Gastroesophageal sphincter (tissue), 4 donors: Measurements from ENCODE around the gene PLEKHG3. TPM values are rescaled to one million over a fixed set of nuclear protein-coding genes. Genes with fewer than 3 reads are reported as not detected.

Source experiments
- ATAC-seq: fragments of 150-250 bp; one replicate; pipeline ENCODE4 v1.9.1; 2016; ENCODE audit warnings: mild to moderate bottlenecking, moderate library complexity
- H3K27ac ChIP-seq, 4 donors: fragments of 200-600 bp; sonication (generic) in 3 of 4; 1 replicate in 3 of 4; 2 replicates in 1 of 4; pipeline ENCODE4 v1.5.1; 2016 to 2019
- H3K27me3 ChIP-seq: fragments of 200-600 bp; sonication (generic); one replicate; pipeline ENCODE4 v1.5.1; 2019
- H3K36me3 ChIP-seq, 2 donors: fragments of 200-600 bp; sonication (generic); one replicate each; pipeline ENCODE4 v1.5.1; 2019; ENCODE audit warnings: control low read depth in 1 of 2
- H3K4me1 ChIP-seq, 3 donors: fragments of 200-600 bp; sonication (generic); 1 replicate in 2 of 3; 2 replicates in 1 of 3; pipeline ENCODE4 v1.5.1; 2016 to 2019; ENCODE audit warnings: control low read depth in 2 of 3
- H3K4me3 ChIP-seq, 2 donors: fragments of 200-600 bp; sonication (generic); one replicate each; pipeline ENCODE4 v1.5.1; 2019; ENCODE audit warnings: mild to moderate bottlenecking in 1 of 2, moderate library complexity in 1 of 2
- H3K9me3 ChIP-seq, 3 donors: fragments of 200-600 bp; sonication (generic); one replicate each; pipeline ENCODE4 v1.5.1; 2017 to 2019; ENCODE audit warnings: control low read depth in 2 of 3
- CTCF ChIP-seq, 4 experiments: fragments of 200-600 bp in 2 of 4; fragments of 450-650 bp in 2 of 4; sonication (generic) in 1 of 4; IDR thresholded peaks; one replicate each; pipeline ENCODE4 v1.5.1; 2017 to 2019; ENCODE audit warnings: antibody characterized with exemption in 4 of 4, mild to moderate bottlenecking in 2 of 4, moderate library complexity in 2 of 4
- EP300 ChIP-seq: sonication (generic); formaldehyde crosslinking; IDR thresholded peaks from one replicate; pipeline ENCODE4 v1.6.1; 2017; ENCODE audit warnings: antibody characterized with exemption, mild to moderate bottlenecking
- POLR2A ChIP-seq, 2 donors: fragments of 450-650 bp; IDR thresholded peaks; one replicate each; pipeline ENCODE4 v1.6.1; 2017; ENCODE audit warnings: antibody characterized with exemption in 2 of 2, mild to moderate bottlenecking in 2 of 2, moderate library complexity in 1 of 2
- POLR2AphosphoS5 ChIP-seq: sonication (generic); formaldehyde crosslinking; IDR thresholded peaks from one replicate; pipeline ENCODE4 v1.6.1; 2017; ENCODE audit warnings: antibody characterized with exemption
- WGBS, 2 donors: methylation state at CpG; one replicate each; pipeline ENCODE4 v1.1.5; 2018; ENCODE audit warnings: low coverage in 1 of 2; 5-methylcytosine and 5-hydroxymethylcytosine counted together
- total RNA-seq, 4 donors: library from RNA; depleted of rRNA; stranded (reverse); fragments of >200 nt; gene quantifications; one replicate each; pipeline ENCODE4 v1.1.0, GENCODE V29; 2016

Gene PLEKHG3
- total RNA-seq, 4 donors from 2014 or later, result 44.2 to 79.4 (median 57.7) TPM

- TF ChIP-seq POLR2A (IDR thresholded peaks at IDR 0.05) (no peak), CTCF (IDR thresholded peaks at IDR 0.05) (no peak), POLR2AphosphoS5 (no peak), EP300 (no peak)
- WGBS, 2 donors, result 19 to 57% methylated on average over 1 to 2 of the region's 5 CpGs
- H3K4me1 ChIP-seq, result peaks cover 0 to 70% (median 30%) of the 10 kb centered on the region in 3 donors
- no peak for ATAC-seq
- H3K27ac ChIP-seq, result peak overlapping the region; percentile 32 to 94 (median 82)
- no peaks in the 10 kb centered on the region for H3K27me3 ChIP-seq
- peak overlapping the region in 1 of 2 donors; percentile 15 for H3K4me3 ChIP-seq
- H3K36me3 ChIP-seq, result no peaks in the 10 kb centered on the region
- H3K9me3 ChIP-seq, result peaks cover 0 to 12% (median 0%) of the 10 kb centered on the region in 3 donors
These were observed 4.9 kb downstream of the PLEKHG3 start for GRCh38 chr14:64709126-64709525.

DNA sequence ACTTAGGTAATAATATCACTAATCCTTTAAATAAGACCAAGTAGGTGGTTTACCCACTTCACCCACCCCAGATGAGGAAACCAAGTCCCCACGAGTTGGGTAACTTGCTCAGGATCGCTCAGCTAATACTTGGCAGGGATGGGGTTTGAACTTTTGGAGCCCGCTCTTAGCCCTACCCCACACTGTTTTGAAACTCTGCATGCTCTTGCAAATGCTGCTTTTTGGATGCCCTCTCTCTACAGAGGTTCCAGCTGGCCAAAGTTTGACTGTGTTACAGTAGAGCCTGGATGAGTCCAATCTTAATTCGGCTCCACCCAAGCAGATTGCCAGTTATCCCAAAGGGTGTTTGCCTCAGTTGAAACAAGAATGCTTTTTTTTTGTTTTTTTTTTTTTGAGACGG is 6.8 kb downstream of the PLEKHG3 start:
- Histone ChIP-seq H3K4me3 (no peak overlapping the region), H3K27ac (peak overlapping the region in 2 of 4 donors; percentile 44 to 92)

DNA sequence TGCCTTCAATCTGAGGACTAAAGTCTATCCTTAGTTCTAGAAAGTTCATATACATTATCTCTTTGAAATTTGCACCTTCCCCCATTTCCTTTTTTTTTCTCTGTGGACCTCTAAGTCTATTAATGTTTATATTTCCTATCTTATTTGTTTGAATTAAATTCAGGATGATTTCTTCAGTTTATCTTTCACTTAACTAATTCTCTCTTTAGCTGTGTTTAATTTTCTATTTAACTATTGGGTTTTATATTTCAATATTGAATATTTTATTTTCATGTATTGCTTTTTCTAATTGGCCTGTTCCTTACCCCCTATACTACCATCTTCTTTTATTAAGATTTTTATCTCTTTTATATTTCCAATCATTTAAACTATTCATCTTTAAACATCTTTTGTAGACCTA is 9.5 kb downstream of the PLEKHG3 start:
- Histone ChIP-seq H3K9me3 (peaks cover 0 to 14% (median 0%) of the 10 kb centered on the region in 3 donors), H3K36me3 (no peaks in the 10 kb centered on the region), H3K4me3 (no peak overlapping the region), H3K4me1 (peaks cover 10 to 77% (median 28%) of the 10 kb centered on the region in 3 donors), H3K27me3 (no peaks in the 10 kb centered on the region), H3K27ac (no peak overlapping the region)
- TF ChIP-seq EP300 (no peak), POLR2A (IDR thresholded peaks at IDR 0.05) (no peak), CTCF (IDR thresholded peaks at IDR 0.05) (no peak), POLR2AphosphoS5 (no peak)
- no peak for ATAC-seq

More for the DNA sequence above, 6.8 kb downstream of the PLEKHG3 start:
- Histone ChIP-seq H3K36me3 (no peaks in the 10 kb centered on the region), H3K4me1 (peaks cover 0 to 77% (median 24%) of the 10 kb centered on the region in 3 donors), H3K27me3 (no peaks in the 10 kb centered on the region), H3K9me3 (peaks cover 0 to 14% (median 0%) of the 10 kb centered on the region in 3 donors)
- TF ChIP-seq POLR2A (IDR thresholded peaks at IDR 0.05), result no peak
- TF ChIP-seq CTCF (IDR thresholded peaks at IDR 0.05), result no peak
- no peak for TF ChIP-seq EP300
- no peak for TF ChIP-seq POLR2AphosphoS5
- WGBS, 2 donors, result 27 to 33% methylated on average over 2 to 5 of the region's 5 CpGs
- ATAC-seq, result peak; percentile 58

- H3K27ac ChIP-seq, result peak overlapping the region in 3 of 4 donors; percentile 78 to 83 (median 81)
These were observed 10.3 kb downstream of the PLEKHG3 start for GRCh38 chr14:64714432-64715025.

More at GRCh38 chr14:64714432-64715025, 10.3 kb downstream of the PLEKHG3 start:
- H3K4me1 ChIP-seq, result peaks cover 10 to 77% (median 24%) of the 10 kb centered on the region in 3 donors
- ATAC-seq, result no peak
- H3K9me3 ChIP-seq, result peaks cover 0 to 14% (median 0%) of the 10 kb centered on the region in 3 donors
- no peaks in the 10 kb centered on the region for H3K36me3 ChIP-seq
- no peak for TF ChIP-seq CTCF (IDR thresholded peaks at IDR 0.05)
- no peak for TF ChIP-seq EP300
- no peak for TF ChIP-seq POLR2AphosphoS5
- no peak for TF ChIP-seq POLR2A (IDR thresholded peaks at IDR 0.05)
- WGBS, 2 donors, result 73 to 86% methylated on average over 4 to 5 of the region's 5 CpGs
- no peaks in the 10 kb centered on the region for H3K27me3 ChIP-seq
- no peak overlapping the region for H3K4me3 ChIP-seq
